Chondrocyte (in vitro differentiated cells): ENCODE measurements around the gene CAMKMT. TPM values are rescaled to one million over a fixed set of nuclear protein-coding genes. Genes with fewer than 3 reads are reported as not detected.

Experiments used
- DNase-seq: peaks from one replicate; pipeline ENCODE4 v3.0.0; 2021; ENCODE audit warnings: mixed read lengths, low spot score
- H3K27ac Mint-ChIP-seq: one replicate; pipeline ENCODE4 v1.8.0; 2021; ENCODE audit warnings: mild to moderate bottlenecking, moderate library complexity, mixed read lengths; ENCODE audit not compliant: unreplicated experiment
- H3K27me3 Mint-ChIP-seq: 2 replicates; pipeline ENCODE4 v1.8.0; 2021; ENCODE audit warnings: low read depth, mixed read lengths
- H3K36me3 Mint-ChIP-seq: 2 replicates; pipeline ENCODE4 v1.8.0; 2021; ENCODE audit warnings: low read depth, mixed read lengths
- H3K4me1 Mint-ChIP-seq: 2 replicates; pipeline ENCODE4 v1.8.0; 2021; ENCODE audit warnings: low read depth, mild to moderate bottlenecking, mixed read lengths
- H3K4me3 Mint-ChIP-seq: one replicate; pipeline ENCODE4 v1.8.0; 2021; ENCODE audit warnings: mild to moderate bottlenecking, moderate library complexity, mixed read lengths; ENCODE audit not compliant: unreplicated experiment
- H3K9me3 Mint-ChIP-seq: 2 replicates; pipeline ENCODE4 v1.8.0; 2021; ENCODE audit warnings: low read depth, mixed read lengths
- total RNA-seq: library from RNA; stranded (reverse); gene quantifications from 3 replicates; pipeline ENCODE4 v1.2.1, GENCODE V29; 2021
- TF ChIP-seq, protein P1 (sequence below): fragments of 200-600 bp; sonication (generic); IDR thresholded peaks from 2 replicates; pipeline ENCODE4 v1.5.0; 2021; ENCODE audit warnings: antibody characterized with exemption, mild to moderate bottlenecking, moderate library complexity

CAMKMT gene
- total RNA-seq, 1 donor from 2014 or later = 6.5 TPM

DNA sequence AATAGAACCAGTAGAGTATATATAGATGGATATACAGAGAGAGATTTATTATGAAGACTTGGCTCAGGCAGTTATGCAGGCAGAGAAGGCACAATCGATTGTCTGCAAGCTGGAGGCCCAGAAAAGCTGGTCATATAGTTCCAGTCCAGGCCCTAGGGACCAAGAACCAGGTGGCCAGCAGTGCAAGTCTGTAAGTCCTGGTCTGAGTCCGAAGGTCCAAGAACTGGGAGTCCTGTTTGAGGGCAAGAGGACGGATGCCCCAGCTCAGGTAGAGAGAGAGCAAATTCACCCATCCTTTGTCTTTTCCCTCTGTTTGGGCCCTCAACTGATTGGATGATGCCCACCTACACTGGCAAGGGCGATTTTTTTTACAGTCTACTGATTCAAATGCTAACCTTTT is 164.6 kb downstream of the CAMKMT start:
- TF ChIP-seq, protein P1, sequence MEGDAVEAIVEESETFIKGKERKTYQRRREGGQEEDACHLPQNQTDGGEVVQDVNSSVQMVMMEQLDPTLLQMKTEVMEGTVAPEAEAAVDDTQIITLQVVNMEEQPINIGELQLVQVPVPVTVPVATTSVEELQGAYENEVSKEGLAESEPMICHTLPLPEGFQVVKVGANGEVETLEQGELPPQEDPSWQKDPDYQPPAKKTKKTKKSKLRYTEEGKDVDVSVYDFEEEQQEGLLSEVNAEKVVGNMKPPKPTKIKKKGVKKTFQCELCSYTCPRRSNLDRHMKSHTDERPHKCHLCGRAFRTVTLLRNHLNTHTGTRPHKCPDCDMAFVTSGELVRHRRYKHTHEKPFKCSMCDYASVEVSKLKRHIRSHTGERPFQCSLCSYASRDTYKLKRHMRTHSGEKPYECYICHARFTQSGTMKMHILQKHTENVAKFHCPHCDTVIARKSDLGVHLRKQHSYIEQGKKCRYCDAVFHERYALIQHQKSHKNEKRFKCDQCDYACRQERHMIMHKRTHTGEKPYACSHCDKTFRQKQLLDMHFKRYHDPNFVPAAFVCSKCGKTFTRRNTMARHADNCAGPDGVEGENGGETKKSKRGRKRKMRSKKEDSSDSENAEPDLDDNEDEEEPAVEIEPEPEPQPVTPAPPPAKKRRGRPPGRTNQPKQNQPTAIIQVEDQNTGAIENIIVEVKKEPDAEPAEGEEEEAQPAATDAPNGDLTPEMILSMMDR = no peak
- no peak overlapping the region for H3K4me3 Mint-ChIP-seq
- H3K27ac Mint-ChIP-seq = no peak overlapping the region
- DNase-seq = no peak
- H3K27me3 Mint-ChIP-seq = no peaks in the 10 kb centered on the region
- H3K9me3 Mint-ChIP-seq = peaks cover 14% of the 10 kb centered on the region
- peaks cover 6% of the 10 kb centered on the region for H3K4me1 Mint-ChIP-seq
- peaks cover 7% of the 10 kb centered on the region for H3K36me3 Mint-ChIP-seq

DNA sequence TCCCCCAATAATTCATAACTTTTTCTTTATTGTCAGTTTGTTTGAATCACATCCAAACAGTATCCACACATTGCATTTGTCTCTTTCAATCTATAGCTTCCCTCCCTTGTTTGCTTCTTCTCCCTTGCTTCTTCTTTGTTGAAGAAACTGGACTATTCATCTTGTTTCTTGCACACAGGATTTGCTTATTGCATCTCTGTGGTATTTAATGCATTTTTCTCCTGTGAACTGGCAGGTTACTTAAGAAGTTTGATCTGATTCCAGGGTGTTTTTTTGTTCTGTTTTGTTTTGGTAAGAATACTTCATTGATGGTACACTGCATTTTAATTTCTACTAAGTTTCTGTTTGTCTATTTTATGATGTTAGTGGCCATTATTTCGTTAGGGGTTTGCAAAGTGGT is 166.8 kb downstream of the CAMKMT start:
- H3K4me3 Mint-ChIP-seq = no peak overlapping the region

DNA sequence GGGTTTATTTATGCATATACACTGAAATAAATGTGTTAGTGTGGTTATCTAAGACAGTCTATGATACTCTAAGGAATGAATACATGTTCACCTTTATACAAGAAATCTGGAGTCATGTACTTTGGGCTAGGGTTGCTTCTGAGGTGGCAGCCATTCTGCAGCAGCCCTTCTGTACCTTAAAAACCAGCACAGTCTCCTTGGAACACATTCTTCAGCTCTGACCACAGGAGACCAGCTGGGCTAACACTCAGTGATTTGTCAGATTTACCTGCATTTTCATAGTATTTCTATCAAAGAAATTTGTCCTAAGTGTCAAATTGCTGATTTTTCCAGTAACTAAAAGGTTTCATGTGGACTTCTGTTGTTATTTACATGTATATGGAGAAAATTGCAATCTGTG is 167.7 kb downstream of the CAMKMT start:
- DNase-seq = no peak
- H3K4me3 Mint-ChIP-seq = no peak overlapping the region
- TF ChIP-seq, protein P1 = no peak
- H3K36me3 Mint-ChIP-seq = peaks cover 4% of the 10 kb centered on the region
- H3K27ac Mint-ChIP-seq = no peak overlapping the region
- no peaks in the 10 kb centered on the region for H3K27me3 Mint-ChIP-seq
- H3K9me3 Mint-ChIP-seq = peaks cover 2% of the 10 kb centered on the region
- H3K4me1 Mint-ChIP-seq = peaks cover 6% of the 10 kb centered on the region

More for the DNA sequence above, 166.8 kb downstream of the CAMKMT start:
- Mint-ChIP-seq H3K9me3 (peaks cover 2% of the 10 kb centered on the region), H3K27ac (no peak overlapping the region), H3K36me3 (peaks cover 2% of the 10 kb centered on the region), H3K27me3 (no peaks in the 10 kb centered on the region), H3K4me1 (peaks cover 6% of the 10 kb centered on the region)
- no peak for DNase-seq
- TF ChIP-seq, protein P1 = no peak

DNA sequence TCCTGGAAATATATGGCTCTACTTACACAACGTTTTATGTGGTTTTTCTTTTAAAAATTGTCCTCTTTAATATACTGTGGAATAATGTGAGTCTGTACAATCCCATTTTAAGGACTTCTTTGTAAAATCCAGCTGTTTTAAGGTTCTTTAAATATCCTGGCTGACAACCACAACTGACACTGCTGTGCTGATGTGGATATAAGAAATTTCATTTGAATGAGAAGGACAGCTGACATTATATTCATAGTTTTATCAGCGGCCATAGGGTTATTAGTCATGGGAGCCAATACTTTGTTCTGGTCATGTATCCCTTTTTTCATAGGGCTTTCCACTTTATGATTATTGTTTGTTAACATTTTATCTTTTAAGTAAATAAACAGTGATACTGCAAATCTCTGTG is 169.5 kb downstream of the CAMKMT start:
- DNase-seq = no peak
- peaks cover 4% of the 10 kb centered on the region for H3K36me3 Mint-ChIP-seq
- no peak overlapping the region for H3K27ac Mint-ChIP-seq
- H3K9me3 Mint-ChIP-seq = peaks cover 2% of the 10 kb centered on the region
- H3K27me3 Mint-ChIP-seq = no peaks in the 10 kb centered on the region
- H3K4me3 Mint-ChIP-seq = no peak overlapping the region
- H3K4me1 Mint-ChIP-seq = peaks cover 6% of the 10 kb centered on the region
- TF ChIP-seq, protein P1 = no peak

DNA sequence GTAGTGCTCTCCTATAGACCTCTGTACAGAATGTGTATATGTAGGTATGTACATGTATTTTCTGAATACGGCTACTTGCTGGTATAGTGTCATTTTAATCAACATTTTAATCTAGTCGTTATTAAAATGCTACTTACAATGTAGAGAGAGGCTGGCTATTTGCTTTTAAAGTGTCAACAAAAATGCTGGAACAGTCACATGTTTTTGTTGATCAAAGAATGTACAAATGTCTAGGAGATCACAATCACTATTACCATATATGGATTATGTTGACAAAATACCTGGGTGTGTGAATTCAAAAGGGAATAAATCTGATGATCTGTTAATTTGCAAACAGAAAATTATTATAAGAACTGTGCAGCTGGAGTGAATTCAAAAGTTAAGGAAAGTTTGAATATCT is 170.3 kb downstream of the CAMKMT start:
- no peaks in the 10 kb centered on the region for H3K27me3 Mint-ChIP-seq
- peaks cover 6% of the 10 kb centered on the region for H3K4me1 Mint-ChIP-seq
- no peak overlapping the region for H3K27ac Mint-ChIP-seq
- peaks cover 2% of the 10 kb centered on the region for H3K9me3 Mint-ChIP-seq
- DNase-seq = no peak
- peaks cover 4% of the 10 kb centered on the region for H3K36me3 Mint-ChIP-seq
- TF ChIP-seq, protein P1 = no peak
- H3K4me3 Mint-ChIP-seq = no peak overlapping the region
